Peyer's patch (tissue), 4 donors: ENCODE measurements around the gene TCEAL4. TPM values are rescaled to one million over a fixed set of nuclear protein-coding genes. Genes with fewer than 3 reads are reported as not detected.

Experiments
- DNase-seq, 3 donors: peaks; one replicate each; pipeline ENCODE4 v3.0.0-alpha.2; 2017 to 2019
- H3K27ac ChIP-seq, 4 donors: fragments of 200-600 bp; sonication (generic); one replicate each; pipeline ENCODE4 v1.5.1; 2016 to 2019
- H3K27me3 ChIP-seq, 2 donors: fragments of 200-600 bp; sonication (generic); one replicate each; pipeline ENCODE4 v1.5.1; 2019
- H3K36me3 ChIP-seq, 3 donors: fragments of 200-600 bp; sonication (generic); one replicate each; pipeline ENCODE4 v1.5.1; 2016 to 2019
- H3K4me1 ChIP-seq, 4 donors: fragments of 200-600 bp; sonication (generic); one replicate each; pipeline ENCODE4 v1.5.1; 2016 to 2019
- H3K4me3 ChIP-seq, 4 donors: fragments of 200-600 bp; sonication (generic); 1 replicate in 3 of 4; 2 replicates in 1 of 4; pipeline ENCODE4 v1.5.1; 2016 to 2019; ENCODE audit warnings: mild to moderate bottlenecking in 1 of 4
- H3K9me3 ChIP-seq, 4 donors: fragments of 200-600 bp; sonication (generic); one replicate each; pipeline ENCODE4 v1.5.1; 2016 to 2019; ENCODE audit warnings: mild to moderate bottlenecking in 1 of 4
- POLR2A ChIP-seq, 2 donors: fragments of 450-650 bp; IDR thresholded peaks; one replicate each; pipeline ENCODE4 v1.5.1; 2017; ENCODE audit warnings: antibody characterized with exemption in 2 of 2, mild to moderate bottlenecking in 2 of 2, moderate library complexity in 2 of 2
- total RNA-seq, 4 donors: library from RNA; depleted of rRNA; stranded (reverse); fragments of >200 nt; gene quantifications; one replicate each; pipeline ENCODE4 v1.1.0, GENCODE V29; 2016
- TF ChIP-seq, protein P1 (sequence below), 6 experiments: fragments of 450-650 bp in 4 of 6; fragments of 200-600 bp in 2 of 6; sonication (generic) in 1 of 6; IDR thresholded peaks; one replicate each; pipeline ENCODE4 v1.5.1; 2017 to 2019; ENCODE audit warnings: antibody characterized with exemption in 6 of 6, mild to moderate bottlenecking in 3 of 6, moderate library complexity in 1 of 6

Gene TCEAL4
- total RNA-seq = 10 to 100 TPM; 11.5 to 94.9 (median 18.8) TPM

DNA sequence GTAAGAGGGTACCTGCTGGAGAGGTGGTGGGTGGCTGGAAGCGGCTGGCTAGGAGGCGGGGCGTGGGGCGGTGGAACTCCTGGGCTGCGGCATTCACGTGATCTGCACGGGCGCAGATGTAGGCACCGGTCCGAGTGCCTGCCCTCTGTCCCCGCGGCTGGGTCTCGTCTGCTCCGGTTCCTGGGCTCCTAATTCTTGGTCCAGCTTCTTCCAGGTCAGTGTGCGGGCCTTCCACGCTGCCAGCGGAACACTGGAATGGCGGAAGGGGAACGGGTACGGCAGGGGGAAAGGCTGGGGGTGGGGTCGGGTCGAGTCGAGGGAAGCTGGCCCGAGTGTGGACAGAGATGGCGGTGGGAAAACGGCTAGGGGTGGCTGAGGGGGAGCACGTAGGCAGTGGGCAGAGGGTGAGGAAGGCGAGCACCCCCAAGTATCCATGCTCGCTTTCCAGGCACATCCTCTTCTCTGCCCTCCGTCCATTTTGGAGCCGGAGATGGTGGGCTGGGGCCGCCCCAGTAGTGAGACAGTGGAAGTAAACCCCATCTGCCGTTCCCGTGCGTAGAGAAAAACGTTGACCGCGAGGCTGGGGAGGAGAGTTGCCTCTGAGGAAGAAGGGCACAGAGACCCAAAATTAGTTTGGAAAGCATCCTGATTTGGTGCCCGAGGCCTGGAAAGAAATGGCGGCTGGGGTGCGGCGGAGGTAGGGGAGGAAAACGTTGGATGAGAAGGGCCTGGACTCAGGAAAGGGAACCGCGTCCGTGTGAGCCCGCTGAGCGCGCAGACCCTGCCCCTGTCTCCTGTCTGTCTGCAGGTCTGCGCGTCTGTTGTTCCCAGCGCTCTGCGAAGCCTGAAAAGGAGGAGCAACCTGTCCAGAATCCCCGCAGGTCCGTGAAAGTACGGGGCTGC is at the start of gene TCEAL4:
Gene TCEAL4 (plus strand): TSS at position 105 of the 903 bp plus-strand sequence. CDS start 1,161 bp downstream, outside the sequence.
- TF ChIP-seq, protein P1, sequence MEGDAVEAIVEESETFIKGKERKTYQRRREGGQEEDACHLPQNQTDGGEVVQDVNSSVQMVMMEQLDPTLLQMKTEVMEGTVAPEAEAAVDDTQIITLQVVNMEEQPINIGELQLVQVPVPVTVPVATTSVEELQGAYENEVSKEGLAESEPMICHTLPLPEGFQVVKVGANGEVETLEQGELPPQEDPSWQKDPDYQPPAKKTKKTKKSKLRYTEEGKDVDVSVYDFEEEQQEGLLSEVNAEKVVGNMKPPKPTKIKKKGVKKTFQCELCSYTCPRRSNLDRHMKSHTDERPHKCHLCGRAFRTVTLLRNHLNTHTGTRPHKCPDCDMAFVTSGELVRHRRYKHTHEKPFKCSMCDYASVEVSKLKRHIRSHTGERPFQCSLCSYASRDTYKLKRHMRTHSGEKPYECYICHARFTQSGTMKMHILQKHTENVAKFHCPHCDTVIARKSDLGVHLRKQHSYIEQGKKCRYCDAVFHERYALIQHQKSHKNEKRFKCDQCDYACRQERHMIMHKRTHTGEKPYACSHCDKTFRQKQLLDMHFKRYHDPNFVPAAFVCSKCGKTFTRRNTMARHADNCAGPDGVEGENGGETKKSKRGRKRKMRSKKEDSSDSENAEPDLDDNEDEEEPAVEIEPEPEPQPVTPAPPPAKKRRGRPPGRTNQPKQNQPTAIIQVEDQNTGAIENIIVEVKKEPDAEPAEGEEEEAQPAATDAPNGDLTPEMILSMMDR (IDR thresholded peaks at IDR 0.05) = no peak
- peak in 1 of 2 donors; percentile 10 for TF ChIP-seq POLR2A (IDR thresholded peaks at IDR 0.05)
- peak within 1 kb of the TSS; percentile 53 to 74 (median 62) for H3K4me3 ChIP-seq
- H3K27me3 ChIP-seq = no peaks in the 10 kb centered on the region
- DNase-seq = peak; percentile 61 to 81 (median 61)
- no peaks in the 10 kb centered on the region for H3K36me3 ChIP-seq
- H3K4me1 ChIP-seq = no peaks in the 10 kb centered on the region
- no peaks in the 10 kb centered on the region for H3K9me3 ChIP-seq
- peak within 1 kb of the TSS; percentile 63 to 79 (median 68) for H3K27ac ChIP-seq

DNA sequence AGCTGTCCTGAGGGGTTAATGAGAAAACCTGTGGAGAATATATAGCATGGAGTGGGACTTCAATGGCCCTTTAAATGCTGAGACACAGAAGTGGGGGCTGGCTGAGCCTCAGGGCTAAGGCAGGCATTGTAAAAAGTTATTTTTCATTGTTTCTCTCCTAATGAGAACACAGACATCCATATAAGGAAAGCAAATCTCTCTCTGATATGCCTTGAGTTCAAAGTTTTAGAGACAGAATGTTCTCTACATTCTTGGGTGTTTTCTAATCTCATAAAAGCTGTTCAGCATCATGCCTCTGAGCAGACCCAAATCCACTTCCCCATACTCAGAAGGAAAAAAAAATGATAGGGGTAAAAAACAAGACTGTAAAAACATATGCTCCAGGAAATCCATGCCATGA is 49.2 kb upstream of the TCEAL4 start:
- no peaks in the 10 kb centered on the region for H3K9me3 ChIP-seq
- H3K27me3 ChIP-seq = no peaks in the 10 kb centered on the region
- H3K4me3 ChIP-seq = no peak overlapping the region
- TF ChIP-seq, protein P1 (IDR thresholded peaks at IDR 0.05) = no peak
- no peak for TF ChIP-seq POLR2A (IDR thresholded peaks at IDR 0.05)
- H3K36me3 ChIP-seq = no peaks in the 10 kb centered on the region
- H3K4me1 ChIP-seq = no peaks in the 10 kb centered on the region
- no peak for DNase-seq
- peak overlapping the region in 2 of 4 donors; percentile 43 to 45 for H3K27ac ChIP-seq

DNA sequence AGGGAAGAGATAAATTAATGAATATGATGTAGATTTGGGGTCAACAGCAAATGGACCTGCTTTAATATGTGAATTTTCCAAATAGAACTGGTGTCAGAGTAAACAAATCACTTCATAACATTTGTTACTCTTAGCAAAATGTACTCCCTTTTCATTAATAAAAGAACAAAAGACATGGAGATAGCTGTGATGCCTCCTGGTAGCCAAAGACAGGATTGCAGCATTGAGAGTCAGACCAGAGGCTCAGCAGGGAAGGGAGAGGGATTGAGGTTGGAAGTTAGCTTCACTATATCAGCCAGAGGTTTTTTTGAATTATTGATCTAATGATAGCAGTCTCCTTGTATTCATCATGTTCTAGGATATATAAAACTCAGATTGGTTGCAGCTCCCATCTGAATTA is 48.6 kb upstream of the TCEAL4 start:
- Histone ChIP-seq H3K4me1 (no peaks in the 10 kb centered on the region), H3K4me3 (no peak overlapping the region), H3K27me3 (no peaks in the 10 kb centered on the region), H3K27ac (peak overlapping the region in 2 of 4 donors; percentile 43 to 45), H3K36me3 (no peaks in the 10 kb centered on the region), H3K9me3 (no peaks in the 10 kb centered on the region)
- no peak for DNase-seq
- no peak for TF ChIP-seq POLR2A (IDR thresholded peaks at IDR 0.05)
- TF ChIP-seq, protein P1 (IDR thresholded peaks at IDR 0.05) = no peak

DNA sequence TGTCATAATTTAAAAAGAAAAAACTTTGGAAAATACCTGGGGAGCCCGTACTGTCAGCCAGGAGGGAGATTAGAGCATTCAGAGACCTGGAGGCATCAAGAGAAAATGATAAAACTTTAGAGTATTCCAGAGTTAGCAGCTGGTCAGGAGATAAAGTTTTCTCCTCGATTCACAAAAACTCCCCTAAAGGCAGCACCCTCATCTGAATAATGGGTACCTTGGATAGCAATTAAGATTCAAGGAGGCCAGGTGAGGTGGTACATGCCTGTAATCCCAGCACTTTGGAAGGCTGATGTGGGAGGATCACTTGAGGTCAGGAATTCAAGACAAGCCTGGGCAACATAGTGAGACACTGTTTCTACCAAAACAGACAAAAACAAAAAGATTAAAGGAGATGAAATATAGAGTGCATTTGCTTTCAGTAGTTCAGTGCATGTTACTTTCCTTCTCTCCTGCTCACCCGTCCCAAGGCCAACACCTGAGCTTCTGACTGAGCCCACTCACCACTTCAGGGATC is 47.4 kb upstream of the TCEAL4 start:
- H3K27ac ChIP-seq = peak overlapping the region in 2 of 4 donors; percentile 22 to 43
- H3K4me3 ChIP-seq = no peak overlapping the region
- no peaks in the 10 kb centered on the region for H3K4me1 ChIP-seq

DNA sequence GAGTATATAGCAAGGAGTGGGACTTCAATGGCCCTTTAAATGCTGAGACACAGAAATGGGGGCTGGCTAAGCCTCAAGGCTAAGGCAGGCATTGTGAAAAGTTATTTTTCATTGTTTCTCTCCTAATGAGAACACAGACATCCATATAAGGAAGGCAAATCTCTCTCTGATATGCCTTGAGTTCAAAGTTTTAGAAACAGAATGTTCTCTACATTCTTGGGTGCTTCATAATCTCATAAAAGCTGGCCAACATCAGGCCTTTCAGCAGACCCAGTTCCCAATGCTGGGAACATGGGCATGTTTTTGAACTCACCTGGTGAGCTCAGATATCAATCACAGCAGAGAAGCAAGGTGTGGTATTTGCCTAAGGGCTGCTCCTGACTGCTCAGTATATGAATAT is 46.6 kb upstream of the TCEAL4 start:
- H3K27me3 ChIP-seq = no peaks in the 10 kb centered on the region
- H3K27ac ChIP-seq = peak overlapping the region in 2 of 4 donors; percentile 12 to 26
- no peak for DNase-seq

More for the DNA sequence above, 47.4 kb upstream of the TCEAL4 start:
- no peak for DNase-seq
- TF ChIP-seq POLR2A (IDR thresholded peaks at IDR 0.05) = no peak
- TF ChIP-seq, protein P1 (IDR thresholded peaks at IDR 0.05) = no peak
- Histone ChIP-seq H3K9me3 (no peaks in the 10 kb centered on the region), H3K27me3 (no peaks in the 10 kb centered on the region), H3K36me3 (no peaks in the 10 kb centered on the region)

More for the DNA sequence above, 46.6 kb upstream of the TCEAL4 start:
- Histone ChIP-seq H3K36me3 (no peaks in the 10 kb centered on the region), H3K9me3 (no peaks in the 10 kb centered on the region), H3K4me3 (no peak overlapping the region), H3K4me1 (no peaks in the 10 kb centered on the region)
- no peak for TF ChIP-seq POLR2A (IDR thresholded peaks at IDR 0.05)
- TF ChIP-seq, protein P1 (IDR thresholded peaks at IDR 0.05) = no peak
